GM19239 (cell line): Measurements from ENCODE around the gene NAT10.

Experiments used
- DNase-seq: peaks from one replicate; pipeline ENCODE4 v3.0.0; 2011; ENCODE audit warnings: low spot score; ENCODE audit not compliant: insufficient read length
- FAIRE-seq: peaks from 2 replicates; lab custom pipeline; 2011; peaks lifted over from hg19 to GRCh38; lab: Jason Lieb, UNC

Gene NAT10

DNA sequence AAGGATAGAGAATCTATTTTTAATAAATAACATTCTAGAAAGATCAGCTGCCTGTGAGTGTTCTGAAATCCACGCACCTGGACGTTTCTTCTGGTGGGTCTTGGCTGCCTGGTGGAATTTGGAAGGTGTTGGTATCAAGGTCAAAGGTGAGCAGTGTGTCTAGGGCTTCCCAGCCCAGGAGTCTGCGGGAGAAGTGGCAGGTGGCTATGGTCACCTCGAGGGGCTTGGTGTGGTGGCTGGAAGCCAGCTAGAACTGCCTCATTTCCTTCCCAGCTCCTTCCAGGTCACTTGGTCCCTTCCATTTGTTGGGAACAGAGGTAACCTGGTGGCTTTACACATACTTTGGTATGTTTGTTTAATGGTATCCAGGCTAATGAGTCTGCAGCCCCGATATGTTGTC is 41.4 kb downstream of the NAT10 start:
- FAIRE-seq (no peak), DNase-seq (no peak)

DNA sequence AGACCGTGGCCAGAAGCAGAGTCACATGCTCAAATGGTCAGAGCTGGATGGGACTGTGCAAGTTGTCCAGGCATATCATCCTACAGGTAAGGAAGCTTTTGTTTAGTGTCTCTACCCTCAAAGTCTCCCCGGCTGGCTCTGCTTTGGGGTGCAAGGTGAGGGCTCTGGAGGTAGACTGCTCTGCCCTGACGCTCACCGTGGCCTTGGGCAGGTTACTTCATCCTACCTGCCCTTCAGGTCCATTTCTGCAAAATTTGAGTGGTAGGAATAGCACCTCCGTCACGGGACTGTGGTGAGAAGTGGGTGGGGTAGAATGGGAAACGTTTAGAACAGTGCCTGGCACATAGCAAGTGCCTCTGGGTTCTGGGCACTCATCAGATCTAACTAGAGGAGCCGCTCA is 42.2 kb downstream of the NAT10 start:
- no peak for DNase-seq
- FAIRE-seq, result no peak

- DNase-seq, result no peak
- FAIRE-seq, result no peak
These were observed 43.2 kb downstream of the NAT10 start for GRCh38 chr11:34148504-34149165.

DNA sequence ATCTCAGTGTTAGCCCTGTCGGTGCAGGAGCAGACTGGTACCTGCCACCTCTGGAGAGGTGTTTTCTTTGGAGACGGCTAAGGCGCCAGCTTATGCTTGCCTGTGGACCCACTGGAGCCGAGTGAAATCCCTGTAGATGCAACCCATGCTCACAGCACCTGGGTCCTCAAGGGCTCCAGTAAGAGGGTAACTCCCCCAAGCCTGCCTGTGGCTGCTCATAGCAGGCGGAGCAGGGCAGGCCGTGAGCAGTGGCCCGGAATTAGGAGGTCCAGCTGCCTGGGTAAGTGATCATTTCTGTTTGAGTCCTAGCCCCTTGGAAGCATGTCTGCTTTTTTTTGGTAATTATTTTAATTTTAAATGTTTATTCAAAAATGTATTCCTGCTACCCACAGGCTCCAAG is 43.8 kb downstream of the NAT10 start:
- DNase-seq, result no peak
- no peak for FAIRE-seq

DNA sequence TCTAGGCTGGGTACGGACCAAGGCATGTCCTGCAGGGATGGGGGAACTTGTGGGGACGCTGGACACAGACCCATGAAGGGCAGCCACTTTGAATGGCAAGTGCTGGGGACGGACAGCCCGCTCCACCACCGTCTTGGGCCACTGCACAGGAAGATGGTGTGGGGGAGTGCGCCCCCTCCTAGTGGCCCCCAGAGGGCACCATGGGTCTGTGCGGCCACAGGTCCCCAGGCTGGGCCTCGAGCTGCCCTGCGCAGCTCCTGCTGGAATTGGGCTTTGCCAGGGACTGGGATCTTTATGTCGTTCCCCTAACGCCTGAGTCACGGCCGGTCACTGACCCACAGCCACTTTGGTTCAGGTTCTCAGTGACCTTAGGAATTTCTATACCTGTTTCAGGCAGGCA is 44.4 kb downstream of the NAT10 start:
- DNase-seq (no peak), FAIRE-seq (no peak)

GRCh38 chr11:34150494-34151151 is 45.2 kb downstream of the NAT10 start:
- FAIRE-seq (no peak), DNase-seq (no peak)

- DNase-seq (no peak), FAIRE-seq (no peak)
These were observed 45.7 kb downstream of the NAT10 start for GRCh38 chr11:34151166-34151565.

- no peak for FAIRE-seq
These were observed 46.8 kb downstream of the NAT10 start for GRCh38 chr11:34151916-34152845.

DNA sequence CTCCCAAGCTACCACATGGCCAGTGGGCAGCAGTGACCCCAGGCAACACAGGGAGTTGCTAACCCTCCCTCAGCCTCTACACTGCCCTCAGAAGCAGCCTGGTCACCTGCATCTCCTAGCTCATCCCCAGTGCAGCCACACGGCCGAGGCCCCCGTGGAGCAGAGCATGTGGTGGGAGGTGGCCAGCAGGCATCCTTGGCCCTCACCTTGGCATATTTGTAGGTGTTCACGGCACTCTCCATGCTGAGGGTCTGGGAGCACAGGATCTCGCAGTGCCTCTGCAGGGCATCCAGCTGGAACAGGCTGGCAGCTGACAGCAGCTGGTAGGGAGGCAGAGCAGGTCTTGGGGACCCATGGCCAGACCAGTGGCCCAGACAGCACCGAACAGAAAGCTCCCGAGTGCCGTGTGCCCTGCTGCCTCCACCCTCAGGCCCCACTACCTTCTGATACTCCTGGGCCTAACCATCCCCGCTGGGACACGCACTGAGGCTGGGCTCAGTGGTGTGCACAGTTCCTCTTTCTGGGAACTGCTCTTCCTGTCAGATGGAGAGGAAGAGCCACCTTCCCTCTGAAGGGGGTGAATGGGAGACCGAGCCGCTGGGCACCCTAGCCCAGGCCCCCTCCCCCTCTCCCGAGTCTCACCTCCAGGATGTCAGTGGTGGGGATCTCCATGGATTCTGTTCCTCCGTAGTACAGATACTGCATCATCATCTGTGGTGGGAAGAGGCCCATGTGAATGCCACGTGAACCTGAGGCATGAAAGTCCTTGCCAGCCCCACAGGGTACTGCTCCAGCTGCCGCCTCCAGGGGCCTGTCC is 48.8 kb downstream of the NAT10 start:
- FAIRE-seq, result peak; percentile 78

More at GRCh38 chr11:34151916-34152845, 46.8 kb downstream of the NAT10 start:
- DNase-seq, result no peak

GRCh38 chr11:34155057-34155756 is 49.8 kb downstream of the NAT10 start:
- FAIRE-seq (no peak), DNase-seq (no peak)

More for the DNA sequence above, 48.8 kb downstream of the NAT10 start:
- peak; percentile 59 for DNase-seq

DNA sequence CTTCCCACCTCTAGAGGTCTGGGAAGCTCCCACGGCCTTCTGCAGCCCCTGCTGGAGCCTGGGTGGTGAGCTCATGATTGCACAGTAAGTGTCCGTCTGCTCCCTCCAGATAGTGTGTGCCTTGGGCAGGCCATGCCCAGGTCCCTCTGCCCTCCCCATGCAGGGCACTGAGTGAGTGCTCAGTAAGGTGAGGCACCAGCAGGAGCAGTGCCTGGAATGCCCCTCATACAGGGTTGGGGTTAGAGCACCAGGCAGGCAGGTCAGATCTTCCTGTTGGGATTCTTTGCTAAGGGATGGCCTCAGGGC is 50.3 kb downstream of the NAT10 start:
- no peak for DNase-seq
- FAIRE-seq, result no peak

GRCh38 chr11:34157163-34157562 is 51.7 kb downstream of the NAT10 start:
- no peak for DNase-seq
- FAIRE-seq, result no peak

DNA sequence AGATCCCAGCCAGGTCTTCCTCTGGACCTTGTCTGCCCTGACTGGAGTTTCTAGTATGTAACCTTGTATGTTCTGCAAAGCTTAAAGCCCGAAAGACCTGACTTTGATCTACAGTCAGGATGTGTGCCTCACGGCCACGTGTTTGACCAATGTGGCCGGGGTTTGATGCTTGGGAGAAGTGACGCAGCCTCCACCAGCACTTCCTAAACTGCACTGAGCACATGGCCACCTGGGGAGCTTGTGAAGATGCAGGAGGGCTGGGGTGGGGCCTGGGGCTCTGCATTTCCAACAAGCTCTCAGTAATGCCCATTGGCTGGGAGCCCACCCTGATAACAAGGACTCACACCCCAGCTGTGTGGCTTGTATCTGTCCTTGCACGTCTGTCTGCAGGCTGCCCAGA is 53.2 kb downstream of the NAT10 start:
- no peak for FAIRE-seq

GRCh38 chr11:34160049-34160721 is 54.8 kb downstream of the NAT10 start:
- no peak for DNase-seq
- no peak for FAIRE-seq

More for the DNA sequence above, 53.2 kb downstream of the NAT10 start:
- DNase-seq, result no peak

DNA sequence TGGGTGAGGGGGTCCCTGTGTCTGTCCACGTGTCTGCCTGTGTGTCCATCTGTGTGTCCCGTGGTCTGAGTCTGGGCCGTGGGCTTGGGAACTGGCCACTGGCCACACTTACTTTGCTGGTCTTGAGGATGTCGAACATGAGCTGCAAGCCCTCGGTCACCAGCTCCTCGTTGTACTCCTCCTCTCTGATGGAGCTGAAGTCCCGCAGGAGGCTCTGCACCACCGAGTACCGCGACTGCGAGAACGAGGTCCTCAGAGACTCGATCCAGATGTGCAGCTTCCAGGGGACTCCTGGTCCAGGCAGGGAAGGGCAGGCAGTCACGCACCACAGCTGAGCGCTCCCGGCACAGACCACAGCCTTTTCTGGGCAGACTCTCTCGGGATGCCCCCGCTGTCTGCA is 55.4 kb downstream of the NAT10 start:
- DNase-seq (no peak), FAIRE-seq (no peak)

DNA sequence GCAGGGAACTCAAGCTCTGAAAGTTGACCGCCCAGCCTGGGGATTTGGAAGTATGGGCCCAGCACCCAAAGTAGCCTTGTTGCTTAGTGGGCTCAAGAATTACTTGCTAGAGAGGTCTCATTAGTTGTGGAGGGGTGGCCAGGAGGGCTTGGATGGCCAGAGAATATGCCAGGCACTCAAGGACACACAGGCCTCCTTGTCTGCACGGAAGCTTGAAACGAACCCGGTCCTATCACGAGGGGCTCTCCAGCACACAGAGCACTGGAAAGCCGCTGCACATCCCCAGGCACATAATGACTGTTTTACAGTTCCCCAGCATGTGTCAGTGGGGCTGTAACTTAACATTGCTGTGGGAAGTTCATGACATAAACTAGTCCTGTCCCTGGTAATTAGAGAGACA is 55.9 kb downstream of the NAT10 start:
- no peak for FAIRE-seq

DNA sequence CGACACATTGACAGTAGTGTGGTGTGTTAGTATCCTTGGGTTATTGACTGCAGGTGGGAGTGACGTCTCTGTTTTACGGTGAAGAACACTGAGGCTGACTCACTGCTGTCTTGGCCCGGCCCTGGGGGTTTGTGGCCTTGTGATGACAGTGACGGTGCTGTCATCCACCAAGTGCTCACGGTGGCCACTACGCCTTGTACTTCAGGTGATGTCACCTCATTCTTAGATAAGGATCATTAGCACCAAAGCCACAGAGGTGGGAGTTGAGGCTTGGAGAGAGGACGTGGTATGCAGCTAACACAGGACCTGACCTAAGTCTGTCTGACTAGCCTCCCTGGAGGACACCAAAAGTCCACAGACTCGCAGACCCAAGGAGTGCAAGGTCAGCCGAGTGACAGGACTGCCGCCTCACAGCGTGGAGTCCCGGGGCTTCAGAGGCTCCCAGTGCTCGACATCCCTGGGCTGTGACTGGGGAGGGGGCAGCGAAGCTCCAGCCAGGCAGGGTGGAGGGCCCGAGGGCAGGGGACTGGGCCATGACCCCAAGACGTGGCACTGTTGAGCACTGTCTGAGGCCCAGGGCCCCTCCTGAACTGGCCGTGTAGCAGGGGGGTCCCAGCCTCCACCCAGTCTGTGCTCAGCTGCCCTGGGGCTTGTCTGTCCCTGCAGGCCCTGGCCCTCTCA is 56.5 kb downstream of the NAT10 start:
- FAIRE-seq, result no peak
- DNase-seq, result no peak

More for the DNA sequence above, 55.9 kb downstream of the NAT10 start:
- DNase-seq, result no peak

DNA sequence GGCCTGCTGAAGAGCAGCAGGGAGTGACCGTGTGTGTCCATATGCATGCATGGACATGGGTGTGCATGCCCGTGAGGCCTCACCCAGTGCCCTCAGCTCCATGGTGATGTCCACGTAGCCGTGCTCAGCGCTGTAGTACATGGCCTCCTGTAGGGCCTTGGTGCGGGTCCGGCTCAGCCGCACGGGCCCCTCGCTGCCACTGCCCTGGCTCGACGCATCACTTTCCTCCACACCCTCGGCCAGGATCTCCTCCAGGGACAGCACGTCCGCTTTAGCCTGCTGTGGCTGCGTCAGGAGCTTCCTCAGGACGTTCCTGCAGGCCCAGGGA is 57.0 kb downstream of the NAT10 start:
- no peak for DNase-seq
- no peak for FAIRE-seq

- DNase-seq, result no peak
- no peak for FAIRE-seq
These were observed 57.4 kb downstream of the NAT10 start for GRCh38 chr11:34162856-34163255.
